ENCODE results near the gene PVALB. TPM values are rescaled to one million over a fixed set of nuclear protein-coding genes. Genes with fewer than 3 reads are reported as not detected.

The PVALB gene
- polyA plus RNA-seq, 3 donors, result 0.65 TPM; not detected in 2

DNA sequence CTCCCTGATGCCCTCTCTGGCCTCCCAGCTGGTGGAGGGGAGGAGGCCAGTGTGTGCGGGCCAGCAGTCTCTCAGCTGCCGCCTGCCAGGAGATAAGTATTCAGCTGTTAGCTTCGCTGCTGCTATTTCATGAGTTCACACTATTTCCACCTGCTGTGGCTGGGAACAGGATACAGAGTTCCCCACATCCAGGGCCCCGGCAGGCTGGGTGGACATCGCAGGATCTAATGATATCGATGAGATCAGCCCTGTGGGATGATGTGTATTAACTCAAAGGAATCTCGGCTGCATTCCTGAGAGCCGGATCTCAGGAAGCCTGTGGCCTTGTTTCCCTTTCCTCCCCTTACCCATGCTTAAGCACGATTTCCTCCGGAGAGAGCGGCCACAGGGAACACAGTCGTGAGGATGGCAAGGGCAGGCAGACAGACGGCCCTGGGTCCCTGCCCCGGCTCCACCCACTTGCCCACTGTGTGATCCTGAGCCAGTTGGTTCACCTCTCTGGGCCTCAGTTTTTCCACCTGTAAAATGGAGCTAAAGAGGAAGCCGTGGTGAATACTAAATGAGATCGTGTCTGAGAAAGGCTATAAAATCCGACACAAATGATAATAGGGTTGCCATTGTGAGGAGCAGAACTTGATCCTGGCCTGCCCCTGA, 6.5 kb upstream of the PVALB start:
- no peak overlapping the region for H3K9ac ChIP-seq (ENCODE audit: insufficient read depth, low read length, poor library complexity, severe bottlenecking)
- H3K9me3 Mint-ChIP-seq, result peaks cover 0 to 9% (median 2%) of the 10 kb centered on the region in 7 donors
- H3K79me2 ChIP-seq (ENCODE audit: insufficient read depth, low read length), result no peaks in the 10 kb centered on the region
- H3K27ac ChIP-seq (ENCODE audit: low read depth in 1 of 2, low read length in 2 of 2), result no peak overlapping the region
- peaks cover 8% of the 10 kb centered on the region for H3K4me1 Mint-ChIP-seq
- H3K4me3 ChIP-seq (replicated peaks in 1 of 3; ENCODE audit: low read depth in 2 of 3, low read length in 3 of 3), result no peak overlapping the region
- no peak for DNase-seq
- H3K27me3 Mint-ChIP-seq (ENCODE audit: low read depth in 3 of 3), result peaks cover 77 to 89% (median 86%) of the 10 kb centered on the region in 3 donors
- no peak overlapping the region for H3K4me2 ChIP-seq (replicated peaks; ENCODE audit: extremely low read depth, low read length, poor library complexity, severe bottlenecking)
- no peaks in the 10 kb centered on the region for H3K36me3 Mint-ChIP-seq
- H4K20me1 ChIP-seq (ENCODE audit: insufficient read depth, low read length), result no peaks in the 10 kb centered on the region
- TF ChIP-seq, protein P1, sequence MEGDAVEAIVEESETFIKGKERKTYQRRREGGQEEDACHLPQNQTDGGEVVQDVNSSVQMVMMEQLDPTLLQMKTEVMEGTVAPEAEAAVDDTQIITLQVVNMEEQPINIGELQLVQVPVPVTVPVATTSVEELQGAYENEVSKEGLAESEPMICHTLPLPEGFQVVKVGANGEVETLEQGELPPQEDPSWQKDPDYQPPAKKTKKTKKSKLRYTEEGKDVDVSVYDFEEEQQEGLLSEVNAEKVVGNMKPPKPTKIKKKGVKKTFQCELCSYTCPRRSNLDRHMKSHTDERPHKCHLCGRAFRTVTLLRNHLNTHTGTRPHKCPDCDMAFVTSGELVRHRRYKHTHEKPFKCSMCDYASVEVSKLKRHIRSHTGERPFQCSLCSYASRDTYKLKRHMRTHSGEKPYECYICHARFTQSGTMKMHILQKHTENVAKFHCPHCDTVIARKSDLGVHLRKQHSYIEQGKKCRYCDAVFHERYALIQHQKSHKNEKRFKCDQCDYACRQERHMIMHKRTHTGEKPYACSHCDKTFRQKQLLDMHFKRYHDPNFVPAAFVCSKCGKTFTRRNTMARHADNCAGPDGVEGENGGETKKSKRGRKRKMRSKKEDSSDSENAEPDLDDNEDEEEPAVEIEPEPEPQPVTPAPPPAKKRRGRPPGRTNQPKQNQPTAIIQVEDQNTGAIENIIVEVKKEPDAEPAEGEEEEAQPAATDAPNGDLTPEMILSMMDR (IDR thresholded peaks at IDR 0.05), result no peak
- H3K27me3 ChIP-seq (ENCODE audit: control insufficient read depth in 2 of 2, insufficient read depth in 2 of 2, low read length in 2 of 2), result peaks cover 33 to 71% of the 10 kb centered on the region in 2 donors
- H2AFZ ChIP-seq (ENCODE audit: insufficient read depth, low read depth, low read length, poor library complexity, severe bottlenecking), result no peak overlapping the region
- WGBS (ENCODE audit: insufficient coverage), result 58% methylated on average over 10 of the region's 17 CpGs
- peaks cover 0 to 6% of the 10 kb centered on the region in 2 donors for H3K9me3 ChIP-seq (replicated peaks in 1 of 2; ENCODE audit: control insufficient read depth in 1 of 2, insufficient read depth in 1 of 2, low read length in 2 of 2)
- intact Hi-C loops (cut with micrococcal nuclease), result no loop called here
- peaks cover 3 to 11% of the 10 kb centered on the region in 2 donors for H3K4me1 ChIP-seq (ENCODE audit: control insufficient read depth in 1 of 2, insufficient read depth in 2 of 2, low read length in 2 of 2)
- no peaks in the 10 kb centered on the region for H3K36me3 ChIP-seq (replicated peaks in 1 of 2; ENCODE audit: control insufficient read depth in 1 of 2, insufficient read depth in 2 of 2, low read length in 2 of 2)
- peak overlapping the region in 1 of 2 donors; percentile 68 for H3K4me3 Mint-ChIP-seq
- no peak overlapping the region for H3K27ac Mint-ChIP-seq

DNA sequence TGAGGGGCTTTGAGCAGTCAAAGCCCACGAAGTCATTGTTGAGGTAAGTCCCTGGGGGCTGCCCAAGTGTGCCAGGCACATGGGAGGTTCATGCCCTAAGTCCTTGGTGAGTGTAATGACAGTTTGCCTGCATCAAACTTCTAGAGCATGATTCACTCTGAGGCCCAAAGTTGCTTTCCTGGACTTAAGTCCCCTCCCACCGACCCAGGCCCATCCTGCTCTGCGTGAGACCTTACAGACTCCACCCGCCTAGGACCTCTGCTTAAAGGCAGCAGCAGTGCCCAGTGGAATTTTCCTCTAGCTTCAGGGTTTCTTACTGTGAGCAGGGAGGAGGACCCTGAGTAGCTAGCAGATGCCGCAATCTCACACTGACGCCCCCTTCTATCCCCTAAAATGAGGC, 5.7 kb upstream of the PVALB start:
- WGBS (ENCODE audit: insufficient coverage), result 83% methylated on average over 4 of the region's 6 CpGs
- intact Hi-C loops (cut with micrococcal nuclease), result no loop called here
- no peaks in the 10 kb centered on the region for H4K20me1 ChIP-seq (ENCODE audit: insufficient read depth, low read length)
- H3K9ac ChIP-seq (ENCODE audit: insufficient read depth, low read length, poor library complexity, severe bottlenecking), result no peak overlapping the region
- DNase-seq, result no peak
- H3K4me2 ChIP-seq (replicated peaks; ENCODE audit: extremely low read depth, low read length, poor library complexity, severe bottlenecking), result no peak overlapping the region
- H3K27me3 ChIP-seq (ENCODE audit: control insufficient read depth in 2 of 2, insufficient read depth in 2 of 2, low read length in 2 of 2), result peaks cover 35 to 71% of the 10 kb centered on the region in 2 donors
- H3K4me3 ChIP-seq (replicated peaks in 1 of 3; ENCODE audit: low read depth in 2 of 3, low read length in 3 of 3), result no peak overlapping the region
- Mint-ChIP-seq H3K9me3 (peaks cover 0 to 9% (median 2%) of the 10 kb centered on the region in 7 donors), H3K27ac (no peak overlapping the region), H3K27me3 (ENCODE audit: low read depth in 3 of 3) (peaks cover 81 to 89% (median 86%) of the 10 kb centered on the region in 3 donors), H3K4me3 (peak overlapping the region in 1 of 2 donors; percentile 68), H3K4me1 (peaks cover 8% of the 10 kb centered on the region), H3K36me3 (peaks cover 0 to 3% of the 10 kb centered on the region in 2 donors)
- no peak overlapping the region for H2AFZ ChIP-seq (ENCODE audit: insufficient read depth, low read depth, low read length, poor library complexity, severe bottlenecking)
- no peaks in the 10 kb centered on the region for H3K36me3 ChIP-seq (replicated peaks in 1 of 2; ENCODE audit: control insufficient read depth in 1 of 2, insufficient read depth in 2 of 2, low read length in 2 of 2)
- H3K27ac ChIP-seq (ENCODE audit: low read depth in 1 of 2, low read length in 2 of 2), result no peak overlapping the region
- peaks cover 3 to 11% of the 10 kb centered on the region in 2 donors for H3K4me1 ChIP-seq (ENCODE audit: control insufficient read depth in 1 of 2, insufficient read depth in 2 of 2, low read length in 2 of 2)
- H3K79me2 ChIP-seq (ENCODE audit: insufficient read depth, low read length), result no peaks in the 10 kb centered on the region
- peaks cover 0 to 8% of the 10 kb centered on the region in 2 donors for H3K9me3 ChIP-seq (replicated peaks in 1 of 2; ENCODE audit: control insufficient read depth in 1 of 2, insufficient read depth in 1 of 2, low read length in 2 of 2)
- TF ChIP-seq, protein P1 (IDR thresholded peaks at IDR 0.05), result no peak

All from CD14-positive monocyte (primary cell).